Kidney (tissue), 14 donors: ENCODE data around the gene KSR1. TPM values are rescaled to one million over a fixed set of nuclear protein-coding genes. Genes with fewer than 3 reads are reported as not detected.
"Not testable (repeated sequence)": the region's sequence is repeated elsewhere in the genome, so short reads cannot be mapped to it uniquely, and the experiment has no call there.

Experiments
- DNase-seq, 5 donors: peaks; one replicate each; pipeline ENCODE4 v3.0.0-alpha.2; 2013 to 2020
- FAIRE-seq: peaks from 2 replicates; lab custom pipeline; 2012; peaks lifted over from hg19 to GRCh38; lab: Jason Lieb, UNC
- H3K27ac ChIP-seq, 2 donors: one replicate each; pipeline ENCODE4 v1.7.0; 2013; ENCODE audit warnings: low read depth in 2 of 2, low read length in 2 of 2, inconsistent platforms in 1 of 2
- H3K27me3 ChIP-seq: one replicate; pipeline ENCODE4 v1.7.1; 2013; ENCODE audit warnings: low read length, inconsistent platforms; ENCODE audit not compliant: control insufficient read depth, insufficient read depth
- H3K36me3 ChIP-seq, 3 donors: one replicate each; pipeline versions ENCODE4 v1.7.0 to v1.7.1; 2013; ENCODE audit warnings: low read length in 3 of 3, control low read depth in 1 of 3, inconsistent platforms in 1 of 3; ENCODE audit not compliant: insufficient read depth in 3 of 3, control insufficient read depth in 2 of 3
- H3K4me1 ChIP-seq, 3 donors: one replicate each; pipeline versions ENCODE4 v1.7.0 to v1.7.1; 2013; ENCODE audit warnings: low read length in 3 of 3, inconsistent platforms in 1 of 3, low read depth in 1 of 3; ENCODE audit not compliant: control insufficient read depth in 2 of 3, insufficient read depth in 2 of 3
- H3K4me3 ChIP-seq, 3 donors: one replicate each; pipeline versions ENCODE4 v1.7.0 to v1.8.1; 2013; ENCODE audit warnings: low read length in 3 of 3, control low read depth in 1 of 3, inconsistent platforms in 1 of 3
- H3K9ac ChIP-seq, 3 donors: one replicate each; pipeline versions ENCODE4 v1.7.0 to v1.7.1; 2013; ENCODE audit warnings: low read length in 3 of 3, control low read depth in 1 of 3, inconsistent platforms in 1 of 3
- H3K9me3 ChIP-seq, 3 donors: one replicate each; pipeline versions ENCODE4 v1.7.0 to v1.7.1; 2013; ENCODE audit warnings: low read length in 3 of 3, control low read depth in 1 of 3, inconsistent platforms in 1 of 3; ENCODE audit not compliant: control insufficient read depth in 2 of 3, insufficient read depth in 1 of 3
- intact Hi-C: fragments of 100-400 bp; cut with DNase I; formaldehyde crosslinking; loops from one replicate; pipeline ENCODE4 v1.11.1; 2022
- polyA plus RNA-seq: library from polyadenylated mRNA; stranded (reverse); fragments of 350-450 nt; fragmentation: Illumina TruSeq; extraction: RNeasy Lipid Tissue Mini Kit (QIAGEN cat#74804); gene quantifications from one replicate; pipeline ENCODE4 v1.2.3, GENCODE V29; 2014; ENCODE audit warnings: low read depth, low replicate concordance; ENCODE audit not compliant: insufficient read depth
- total RNA-seq: library from RNA; stranded (reverse); fragmentation: NEBNext Ultra II Directional; extraction: Animal tissue kit (Norgen Biotek cat#: 25700); gene quantifications from one replicate; pipeline ENCODE4 v1.2.1, GENCODE V29; 2021
- TF ChIP-seq, protein P1 (sequence below): IDR thresholded peaks from 3 replicates; pipeline ENCODE4 v1.5.1; 2012; ENCODE audit warnings: mild to moderate bottlenecking, moderate library complexity, borderline replicate concordance; ENCODE audit not compliant: insufficient read depth; ENCODE audit errors: extremely low read depth
- donor health status: control.
- donor health status: control.
- donor health status: control.
- donor health status: control.
- donor health status: control.
- donor health status: DM: yes; HTN: yes; CAD: no.
- donor health status: Normal renal cell carcinoma (clear cell type).

KSR1 gene
- total and polyA plus RNA-seq, 2 donors from 2014 or later = 11.7 to 97.3 TPM

DNA sequence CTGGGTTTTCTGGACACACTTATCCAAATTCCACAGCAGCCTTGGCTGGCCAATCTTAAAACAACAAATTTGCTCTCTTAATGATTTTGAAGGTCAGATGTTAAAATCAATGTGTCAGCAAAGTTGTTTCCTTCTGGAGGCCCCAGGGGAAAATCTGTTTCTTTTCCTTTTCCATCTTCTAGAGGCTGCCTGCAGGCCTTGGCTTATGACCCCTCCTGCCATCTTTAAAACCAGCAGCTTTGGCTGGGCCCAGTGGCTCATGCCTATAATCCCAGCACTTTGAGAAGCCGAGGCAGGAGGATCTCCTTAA, 177.7 kb downstream of the KSR1 start:
- TF ChIP-seq, protein P1, sequence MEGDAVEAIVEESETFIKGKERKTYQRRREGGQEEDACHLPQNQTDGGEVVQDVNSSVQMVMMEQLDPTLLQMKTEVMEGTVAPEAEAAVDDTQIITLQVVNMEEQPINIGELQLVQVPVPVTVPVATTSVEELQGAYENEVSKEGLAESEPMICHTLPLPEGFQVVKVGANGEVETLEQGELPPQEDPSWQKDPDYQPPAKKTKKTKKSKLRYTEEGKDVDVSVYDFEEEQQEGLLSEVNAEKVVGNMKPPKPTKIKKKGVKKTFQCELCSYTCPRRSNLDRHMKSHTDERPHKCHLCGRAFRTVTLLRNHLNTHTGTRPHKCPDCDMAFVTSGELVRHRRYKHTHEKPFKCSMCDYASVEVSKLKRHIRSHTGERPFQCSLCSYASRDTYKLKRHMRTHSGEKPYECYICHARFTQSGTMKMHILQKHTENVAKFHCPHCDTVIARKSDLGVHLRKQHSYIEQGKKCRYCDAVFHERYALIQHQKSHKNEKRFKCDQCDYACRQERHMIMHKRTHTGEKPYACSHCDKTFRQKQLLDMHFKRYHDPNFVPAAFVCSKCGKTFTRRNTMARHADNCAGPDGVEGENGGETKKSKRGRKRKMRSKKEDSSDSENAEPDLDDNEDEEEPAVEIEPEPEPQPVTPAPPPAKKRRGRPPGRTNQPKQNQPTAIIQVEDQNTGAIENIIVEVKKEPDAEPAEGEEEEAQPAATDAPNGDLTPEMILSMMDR = no peak
- intact Hi-C loops = no loop called here
- Histone ChIP-seq H3K36me3 (no peaks in the 10 kb centered on the region), H3K27me3 (no peaks in the 10 kb centered on the region), H3K9ac (no peak overlapping the region), H3K4me3 (no peak overlapping the region), H3K27ac (no peak overlapping the region), H3K9me3 (no peaks in the 10 kb centered on the region), H3K4me1 (peaks cover 0 to 15% (median 15%) of the 10 kb centered on the region in 3 donors)
- peak in 1 of 5 donors; percentile 25 for DNase-seq
- FAIRE-seq = no peak

DNA sequence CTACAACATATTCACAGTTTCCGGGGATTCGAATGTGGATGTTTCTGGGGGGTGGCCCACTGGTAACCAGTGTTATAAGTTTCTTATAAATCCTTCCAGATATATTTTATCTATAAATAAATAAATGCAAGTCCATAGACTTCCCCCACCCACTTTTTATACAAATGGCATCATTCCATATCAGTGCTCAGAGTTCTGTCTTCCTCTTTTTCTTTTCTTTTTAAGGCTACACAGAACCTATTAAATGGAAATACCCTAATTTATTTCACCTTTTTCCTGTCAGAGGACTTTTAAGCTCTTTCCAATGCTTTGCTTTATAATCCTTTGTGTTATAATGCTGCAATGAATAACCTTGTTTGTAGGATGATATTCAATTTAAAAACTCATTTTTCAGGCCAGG, 178.5 kb downstream of the KSR1 start:
- Histone ChIP-seq H3K36me3 (no peaks in the 10 kb centered on the region), H3K27ac (no peak overlapping the region), H3K9me3 (no peaks in the 10 kb centered on the region), H3K27me3 (no peaks in the 10 kb centered on the region), H3K9ac (no peak overlapping the region), H3K4me3 (no peak overlapping the region), H3K4me1 (peaks cover 0 to 15% (median 15%) of the 10 kb centered on the region in 3 donors)
- FAIRE-seq (no peak), DNase-seq (no peak)
- intact Hi-C loops = no loop called here
- TF ChIP-seq, protein P1 = no peak

- Histone ChIP-seq H3K36me3 (no peaks in the 10 kb centered on the region), H3K4me3 (no peak overlapping the region), H3K4me1 (peaks cover 0 to 15% (median 15%) of the 10 kb centered on the region in 3 donors), H3K9me3 (no peaks in the 10 kb centered on the region), H3K27me3 (no peaks in the 10 kb centered on the region), H3K27ac (no peak overlapping the region), H3K9ac (no peak overlapping the region)
- intact Hi-C loops = no loop called here
- TF ChIP-seq, protein P1 = no peak
- DNase-seq = peak in 2 of 5 donors; percentile 7 to 15
- FAIRE-seq = no peak
Measured at GRCh38 chr17:27635275-27635823, 179.1 kb downstream of the KSR1 start.

- H3K27me3 ChIP-seq, H3K36me3 ChIP-seq, H3K9me3 ChIP-seq, DNase-seq, H3K4me3 ChIP-seq, H3K9ac ChIP-seq, intact Hi-C loops, FAIRE-seq, H3K27ac ChIP-seq: not testable (repeated sequence)
- peaks cover 0 to 15% (median 15%) of the 10 kb centered on the region in 3 donors for H3K4me1 ChIP-seq
Measured at GRCh38 chr17:27636005-27636520, 179.8 kb downstream of the KSR1 start.

GRCh38 chr17:27637818-27638217, 181.6 kb downstream of the KSR1 start:
- DNase-seq, H3K9me3 ChIP-seq, FAIRE-seq, H3K27ac ChIP-seq, H3K9ac ChIP-seq, H3K36me3 ChIP-seq, intact Hi-C loops, H3K27me3 ChIP-seq, H3K4me3 ChIP-seq: not testable (repeated sequence)
- peaks cover 0 to 13% (median 7%) of the 10 kb centered on the region in 3 donors for H3K4me1 ChIP-seq

- DNase-seq, H3K9me3 ChIP-seq, intact Hi-C loops, H3K27ac ChIP-seq, H3K36me3 ChIP-seq, FAIRE-seq, H3K4me3 ChIP-seq, H3K27me3 ChIP-seq, H3K4me1 ChIP-seq, H3K9ac ChIP-seq: not testable (repeated sequence)
Measured at GRCh38 chr17:27638415-27638914, 182.2 kb downstream of the KSR1 start.
